IPS-18c (cell line): Measurements from ENCODE around the gene FASTK.
A peak's percentile ranks its signal among the peaks of the same experiment; 100 is the strongest.

Source experiments
- H3K4me3 ChIP-seq: 2 replicates; pipeline ENCODE4 v1.7.0; 2013; ENCODE audit warnings: low read depth, mild to moderate bottlenecking, low read length, moderate library complexity; ENCODE audit not compliant: insufficient read depth
- H3K9me3 ChIP-seq: one replicate; pipeline ENCODE4 v1.6.1; 2013; ENCODE audit warnings: mild to moderate bottlenecking, low read length, moderate library complexity; ENCODE audit not compliant: control insufficient read depth, insufficient read depth

FASTK gene

GRCh38 chr7:151080522-151081169 is at the start of gene FASTK:
FASTK (minus strand) TSS chr7:151080809; CDS start chr7:151080766, 43 bp downstream.
- no peaks in the 10 kb centered on the region for H3K9me3 ChIP-seq
- H3K4me3 ChIP-seq = peak within 1 kb of the TSS; percentile 94

- H3K9me3 ChIP-seq = no peaks in the 10 kb centered on the region
- H3K4me3 ChIP-seq = no peak overlapping the region
Measured at GRCh38 chr7:151129960-151130591, 49.5 kb upstream of the FASTK start.

DNA sequence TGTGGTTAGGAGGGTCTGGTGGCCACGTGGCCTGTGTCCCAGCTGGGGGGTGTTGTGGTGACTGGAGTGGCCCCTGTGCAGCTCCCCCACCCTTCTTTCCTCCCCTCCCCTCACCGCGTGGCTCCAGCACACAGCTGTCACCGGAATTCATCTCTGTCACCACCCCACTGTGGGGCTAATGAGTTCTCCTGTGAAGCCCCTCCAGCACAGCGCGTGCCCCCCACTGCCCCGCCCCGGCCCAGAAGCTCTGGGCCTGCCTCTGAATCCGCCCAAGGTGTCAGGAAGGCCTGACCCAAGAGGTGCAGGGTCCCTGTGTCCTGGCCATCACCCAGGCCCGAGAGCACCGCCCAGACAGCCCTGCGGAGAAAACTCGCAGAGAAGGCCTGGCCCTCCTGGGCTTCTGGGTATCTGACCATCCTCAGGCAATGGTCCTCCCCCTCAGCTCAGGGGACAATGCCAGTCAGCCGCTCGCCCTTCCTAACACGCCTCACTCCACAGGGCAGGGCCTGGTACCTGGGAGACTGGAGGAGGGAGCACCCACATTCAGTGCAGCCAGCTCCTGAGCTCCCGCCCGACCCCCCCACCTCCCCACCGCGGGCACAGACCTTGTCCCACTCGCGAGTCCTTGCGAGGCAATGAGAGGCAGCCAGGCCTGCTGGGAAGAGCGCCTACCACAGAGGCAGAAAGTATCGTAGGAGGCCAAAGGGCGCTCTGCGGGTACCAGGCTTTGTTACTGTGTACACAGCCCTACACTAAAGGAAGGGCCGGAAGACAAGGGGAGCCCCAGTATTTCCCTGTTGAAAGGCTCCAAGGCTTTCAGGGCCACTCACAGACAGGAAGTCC is 48.7 kb upstream of the FASTK start:
- no peak overlapping the region for H3K4me3 ChIP-seq
- H3K9me3 ChIP-seq = no peaks in the 10 kb centered on the region

DNA sequence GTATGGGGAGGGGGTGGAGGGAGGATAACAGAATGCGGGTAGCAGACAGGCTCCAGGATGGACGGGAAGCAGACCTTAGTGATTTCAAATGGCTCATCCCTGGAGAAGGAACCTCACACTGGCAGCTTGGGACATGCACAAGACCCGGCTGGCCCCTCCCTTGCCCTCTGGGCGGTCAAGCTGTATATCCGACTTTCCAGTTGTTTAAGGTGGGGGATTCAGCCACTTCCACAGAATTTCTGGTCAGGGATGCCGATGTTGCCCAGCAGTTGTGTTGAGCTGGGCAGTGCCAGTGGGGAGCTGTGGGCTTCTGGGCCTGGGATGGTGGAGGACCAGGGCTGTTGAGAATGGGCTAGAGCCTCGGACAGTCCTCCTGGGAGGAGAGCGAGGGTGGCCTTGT is 48.1 kb upstream of the FASTK start:
- no peaks in the 10 kb centered on the region for H3K9me3 ChIP-seq
- H3K4me3 ChIP-seq = no peak overlapping the region

- no peak overlapping the region for H3K4me3 ChIP-seq
- no peaks in the 10 kb centered on the region for H3K9me3 ChIP-seq
Measured at GRCh38 chr7:151128144-151128543, 47.5 kb upstream of the FASTK start.

DNA sequence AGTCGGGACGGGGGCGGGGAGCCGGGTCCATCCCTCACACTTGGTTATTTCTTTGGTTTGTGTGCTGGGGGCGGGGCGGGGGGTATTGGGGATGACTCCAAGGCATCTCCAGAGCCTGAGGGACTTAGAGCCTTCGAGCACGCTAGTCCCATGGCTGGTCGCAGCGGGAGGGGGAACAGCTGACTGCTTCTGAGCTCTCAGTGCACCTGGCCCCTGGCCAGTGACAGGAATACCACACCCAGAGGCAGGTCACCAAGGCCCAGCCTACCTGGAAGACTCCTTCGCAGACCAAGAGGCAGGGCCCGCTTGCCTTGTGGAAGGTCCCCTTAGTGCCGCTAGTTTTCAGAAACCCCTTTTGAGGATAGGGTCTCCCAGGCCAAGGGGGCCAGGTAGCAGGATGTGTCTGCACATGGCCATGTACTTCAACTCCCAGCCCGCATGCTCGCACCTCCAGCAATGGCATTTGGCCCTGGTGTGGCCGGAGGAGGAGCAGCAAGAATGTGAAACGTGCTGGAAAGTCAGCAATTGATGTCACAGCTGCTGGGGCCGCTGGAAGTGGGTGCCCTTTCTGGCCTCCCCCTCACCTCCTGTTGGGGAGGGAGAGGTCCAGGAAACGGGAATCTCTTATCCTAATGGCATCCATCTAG is 46.0 kb upstream of the FASTK start:
- no peak overlapping the region; the same call in 1 of the 2 replicates for H3K4me3 ChIP-seq
- H3K9me3 ChIP-seq = no peaks in the 10 kb centered on the region

DNA sequence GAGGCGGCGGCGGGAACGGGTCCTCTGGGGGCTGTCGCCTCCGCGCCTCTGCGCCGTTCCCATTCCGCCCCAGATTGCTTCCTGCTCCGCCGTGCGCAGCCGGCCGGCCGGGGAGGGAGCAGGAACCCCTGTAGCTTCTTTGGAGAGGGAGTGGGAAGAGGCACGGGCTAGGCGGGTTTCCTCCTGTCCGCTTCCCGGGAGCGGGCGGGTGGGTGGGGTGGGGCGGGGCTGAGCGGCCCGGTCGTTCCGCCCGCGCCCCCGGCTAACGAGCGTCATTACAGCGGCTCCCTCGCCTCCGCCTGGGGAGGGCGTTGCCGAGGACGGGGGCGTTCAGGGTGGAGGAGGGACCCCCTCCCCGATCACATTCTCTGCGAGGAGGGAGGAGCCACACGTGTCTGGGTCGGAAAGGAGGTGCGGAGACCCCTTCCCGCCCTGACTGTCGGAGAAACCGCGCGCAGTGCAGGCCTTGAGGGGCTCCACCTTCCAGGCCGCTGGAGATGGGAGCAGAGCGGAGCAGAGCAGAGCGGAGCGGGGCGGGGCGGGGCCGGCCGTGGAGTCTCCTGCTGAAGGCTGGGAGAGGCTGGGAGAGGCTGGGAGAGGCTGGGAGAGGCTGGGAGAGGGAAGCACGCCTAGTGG is 45.4 kb upstream of the FASTK start:
- peak overlapping the region; percentile 59 for H3K4me3 ChIP-seq

GRCh38 chr7:151125470-151125845 is 44.8 kb upstream of the FASTK start:
- Histone ChIP-seq H3K4me3 (peak overlapping the region; percentile 59), H3K9me3 (no peaks in the 10 kb centered on the region)

More for the DNA sequence above, 45.4 kb upstream of the FASTK start:
- no peaks in the 10 kb centered on the region for H3K9me3 ChIP-seq

GRCh38 chr7:151124899-151125399 is 44.3 kb upstream of the FASTK start:
- no peaks in the 10 kb centered on the region for H3K9me3 ChIP-seq
- peak overlapping the region; percentile 59; the same call in 1 of the 2 replicates for H3K4me3 ChIP-seq

- no peak overlapping the region for H3K4me3 ChIP-seq
- H3K9me3 ChIP-seq = no peaks in the 10 kb centered on the region
Measured at GRCh38 chr7:151124481-151124880, 43.9 kb upstream of the FASTK start.

- no peak overlapping the region for H3K4me3 ChIP-seq
- no peaks in the 10 kb centered on the region for H3K9me3 ChIP-seq
Measured at GRCh38 chr7:151123822-151124464, 43.3 kb upstream of the FASTK start.

DNA sequence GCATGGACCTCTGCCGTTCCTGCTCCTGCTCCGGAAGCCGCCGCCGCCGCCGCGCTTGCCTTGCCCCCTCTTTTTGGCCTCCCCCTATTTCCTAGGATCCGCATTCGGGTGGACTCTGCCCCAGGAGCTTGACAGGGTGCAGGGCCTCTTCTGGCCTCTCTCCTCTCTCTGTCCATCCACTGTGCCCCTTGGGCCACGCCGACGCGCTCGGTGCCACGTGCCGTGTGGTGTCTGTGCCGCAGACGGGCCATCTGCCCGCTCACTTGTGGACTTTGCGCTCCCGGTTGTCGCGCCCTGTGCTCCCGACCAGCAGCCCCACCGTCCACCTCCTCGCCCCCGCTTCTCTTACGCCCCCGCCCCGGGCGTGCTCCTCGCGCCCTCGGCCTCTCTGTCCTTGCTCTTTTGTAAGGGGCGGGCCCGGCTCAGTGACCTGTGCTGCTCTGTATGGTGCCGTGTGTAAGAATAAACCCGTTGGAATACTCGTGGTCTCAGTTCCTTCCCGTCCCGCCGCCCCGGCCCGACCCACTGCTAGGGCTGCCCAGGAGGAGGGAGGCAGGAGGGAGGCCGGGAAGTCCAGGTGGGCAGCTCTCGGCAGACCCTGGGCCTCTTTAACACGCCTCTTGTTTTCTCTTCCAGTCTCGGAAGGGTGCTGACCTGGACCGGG is 42.7 kb upstream of the FASTK start:
- H3K4me3 ChIP-seq = no peak overlapping the region
- no peaks in the 10 kb centered on the region for H3K9me3 ChIP-seq

DNA sequence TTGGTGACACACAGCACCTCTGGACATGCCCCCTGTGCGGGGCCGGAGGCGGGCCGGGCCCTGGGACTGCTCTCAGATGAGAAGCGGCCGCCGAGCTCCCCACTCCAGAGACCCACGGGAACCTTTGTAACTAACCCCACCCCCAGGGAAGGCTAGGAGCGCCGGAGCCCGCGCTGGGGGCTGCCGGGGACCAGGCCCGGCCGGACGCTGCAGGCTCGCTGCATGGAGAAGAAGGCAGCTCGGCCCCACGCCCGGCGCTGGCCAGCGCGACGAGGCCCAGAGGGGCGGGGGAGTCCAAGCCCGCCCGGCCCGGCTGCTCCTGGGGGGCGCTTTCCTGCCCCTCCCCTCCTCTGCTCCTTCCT is 42.2 kb upstream of the FASTK start:
- Histone ChIP-seq H3K4me3 (no peak overlapping the region), H3K9me3 (no peaks in the 10 kb centered on the region)

DNA sequence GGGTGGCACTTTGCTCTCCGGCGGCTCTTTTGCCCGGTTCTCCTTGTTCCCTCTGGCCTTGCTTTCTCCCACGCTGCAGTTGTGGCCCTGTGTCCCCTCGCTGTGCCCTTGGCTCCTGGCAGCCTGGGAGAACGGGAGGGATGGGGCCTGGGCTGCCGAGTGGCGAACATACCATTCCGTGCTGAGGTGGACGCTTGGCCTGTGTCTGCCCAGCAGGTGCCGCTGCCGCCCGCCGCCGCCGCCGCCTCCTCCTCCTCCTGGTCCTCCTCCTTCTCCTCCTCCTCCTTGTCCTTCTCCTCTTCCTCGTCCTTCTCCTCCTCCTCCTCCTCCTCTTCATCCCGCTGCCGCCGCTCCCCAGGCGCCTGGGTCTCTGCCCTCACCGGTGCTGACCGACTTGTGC is 41.7 kb upstream of the FASTK start:
- H3K9me3 ChIP-seq = no peaks in the 10 kb centered on the region
- H3K4me3 ChIP-seq = no peak overlapping the region

DNA sequence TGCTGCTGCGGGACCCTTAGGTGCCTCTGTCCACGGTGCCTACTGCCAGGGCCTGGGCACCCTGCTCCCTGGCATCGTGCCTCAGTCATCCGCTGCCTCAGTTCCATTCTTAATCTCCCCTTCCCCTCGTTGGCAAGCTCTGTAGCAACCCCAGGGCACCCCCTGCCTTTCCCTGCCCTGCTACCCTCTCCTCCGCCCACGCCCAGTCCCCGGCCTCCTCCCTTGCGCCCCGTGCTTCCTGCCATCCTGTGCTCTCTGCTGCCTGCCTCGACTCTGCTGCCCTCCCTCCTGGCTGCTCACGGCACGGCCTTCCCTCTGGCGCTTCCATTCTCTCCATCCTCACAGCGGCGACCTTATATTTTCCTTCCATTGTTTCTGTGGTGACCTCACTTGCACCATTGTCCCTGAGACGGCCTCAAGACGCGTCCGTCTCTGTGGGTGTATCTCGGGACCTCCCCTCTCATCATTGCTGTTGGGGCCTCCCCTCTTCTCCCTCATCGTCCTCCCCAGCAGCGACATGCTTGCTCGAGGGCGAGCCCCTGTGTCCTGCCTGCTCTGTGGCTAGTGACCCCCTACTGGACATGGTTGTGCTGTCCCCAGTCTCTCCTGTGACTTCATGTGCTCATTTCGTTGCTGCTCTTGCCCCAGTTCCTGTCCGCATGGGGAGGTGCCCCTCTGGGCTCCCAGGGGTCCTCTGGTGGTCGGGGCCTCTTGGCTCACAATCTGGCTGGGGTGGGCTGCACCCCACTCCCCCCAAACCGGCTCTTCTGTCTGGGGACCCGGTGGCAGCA is 41.0 kb upstream of the FASTK start:
- Histone ChIP-seq H3K4me3 (no peak overlapping the region), H3K9me3 (no peaks in the 10 kb centered on the region)
